GM19463 (cell line): ENCODE data around the gene TFF3.

Source experiments
- ATAC-seq: cut with Tn5 transposase; IDR thresholded peaks from one replicate; pipeline ENCODE4 v1.9.1; 2021; ENCODE audit warnings: mild to moderate bottlenecking, moderate library complexity; ENCODE audit not compliant: unreplicated experiment

Gene TFF3

GRCh38 chr21:42272984-42273600 is 42.1 kb downstream of the TFF3 start:
- ATAC-seq, result no peak

DNA sequence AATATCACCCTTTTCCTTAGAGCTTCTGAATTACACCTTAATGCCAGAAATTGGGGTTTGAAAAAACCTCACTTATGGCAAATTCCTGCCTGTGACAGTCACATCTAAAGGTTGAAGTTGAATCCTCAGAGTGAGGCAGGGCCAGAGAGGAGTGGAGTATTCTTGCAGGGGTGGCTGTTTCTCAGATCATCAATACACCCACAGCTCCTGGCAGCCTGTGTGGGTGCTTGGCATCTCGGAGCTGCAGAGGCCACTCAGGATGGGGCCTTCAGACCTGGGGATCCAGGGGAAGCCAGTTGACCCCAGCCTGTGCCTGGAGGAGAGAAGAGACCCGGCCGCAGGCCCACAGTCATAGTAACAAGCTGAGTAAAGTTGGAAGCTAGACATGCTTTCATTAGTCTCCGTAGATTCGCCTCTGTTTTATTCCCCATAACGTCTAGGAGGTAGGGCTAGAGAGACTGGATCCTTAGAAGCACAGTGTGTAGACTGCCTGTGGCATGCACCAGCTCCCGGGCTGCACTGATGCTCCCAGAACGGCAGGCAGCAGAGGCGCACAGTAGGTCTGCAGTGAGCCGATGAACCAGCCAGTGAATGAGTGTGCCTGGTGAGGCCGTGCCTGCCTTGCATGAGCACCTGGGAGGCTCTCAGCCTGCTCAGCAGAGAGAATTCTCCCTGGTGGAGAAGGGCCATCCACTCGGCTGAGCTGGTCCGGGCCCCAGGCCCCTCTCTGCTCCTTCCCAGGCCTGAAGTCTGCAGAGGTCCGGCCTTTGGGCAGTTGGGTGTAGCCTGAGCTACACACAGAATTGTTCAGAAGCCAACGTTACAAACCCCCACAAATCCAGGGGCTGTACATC is 42.9 kb downstream of the TFF3 start:
- no peak for ATAC-seq

DNA sequence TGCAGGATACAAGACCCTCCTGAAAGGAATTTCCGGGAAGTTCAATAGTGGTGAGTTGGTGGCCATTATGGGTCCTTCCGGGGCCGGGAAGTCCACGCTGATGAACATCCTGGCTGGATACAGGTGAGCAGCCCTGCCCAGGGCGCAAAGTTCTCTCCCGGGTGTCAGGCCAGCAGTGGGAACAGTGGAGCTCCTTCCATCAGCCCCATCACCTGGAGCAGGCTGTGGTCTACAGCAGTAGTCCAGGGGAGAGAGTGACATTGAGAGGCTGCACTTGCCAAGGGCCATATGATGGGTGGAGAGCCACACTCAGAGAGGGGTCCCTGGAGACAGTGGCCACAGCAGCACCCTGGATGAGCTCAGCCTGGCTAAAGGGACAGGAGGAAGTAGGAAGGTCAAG is 44.1 kb downstream of the TFF3 start:
- no peak for ATAC-seq

- no peak for ATAC-seq
Observed at GRCh38 chr21:42269386-42269785, 45.8 kb downstream of the TFF3 start.

DNA sequence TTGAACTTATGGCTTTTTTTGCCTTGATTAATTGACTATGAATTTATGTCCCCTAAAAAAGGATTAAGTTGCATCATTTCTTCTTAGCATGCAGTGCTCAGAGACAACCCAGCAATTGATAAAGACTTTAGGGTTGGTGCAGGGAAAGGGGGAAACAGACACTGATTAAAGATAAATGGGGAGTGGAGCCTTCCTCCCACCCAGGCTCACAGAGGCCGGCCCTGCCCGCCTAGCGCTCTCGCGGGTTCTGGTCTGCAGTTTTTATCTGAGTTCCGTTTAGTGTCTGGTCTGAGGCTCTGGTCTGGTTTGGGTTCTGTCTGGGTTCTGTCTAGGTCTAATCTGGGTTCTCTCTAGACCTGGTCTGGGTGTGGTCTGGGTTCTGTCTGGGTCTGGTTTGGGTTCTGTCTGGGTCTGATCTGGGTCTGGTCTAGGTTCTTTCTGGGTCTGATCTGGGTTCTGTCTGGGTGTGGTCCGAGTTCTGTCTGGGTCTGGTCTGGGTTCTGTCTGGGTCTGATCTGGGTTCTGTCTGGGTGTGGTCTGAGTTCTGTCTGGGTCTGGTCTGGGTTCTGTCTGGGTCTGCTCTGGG is 48.1 kb downstream of the TFF3 start:
- ATAC-seq, result no peak

DNA sequence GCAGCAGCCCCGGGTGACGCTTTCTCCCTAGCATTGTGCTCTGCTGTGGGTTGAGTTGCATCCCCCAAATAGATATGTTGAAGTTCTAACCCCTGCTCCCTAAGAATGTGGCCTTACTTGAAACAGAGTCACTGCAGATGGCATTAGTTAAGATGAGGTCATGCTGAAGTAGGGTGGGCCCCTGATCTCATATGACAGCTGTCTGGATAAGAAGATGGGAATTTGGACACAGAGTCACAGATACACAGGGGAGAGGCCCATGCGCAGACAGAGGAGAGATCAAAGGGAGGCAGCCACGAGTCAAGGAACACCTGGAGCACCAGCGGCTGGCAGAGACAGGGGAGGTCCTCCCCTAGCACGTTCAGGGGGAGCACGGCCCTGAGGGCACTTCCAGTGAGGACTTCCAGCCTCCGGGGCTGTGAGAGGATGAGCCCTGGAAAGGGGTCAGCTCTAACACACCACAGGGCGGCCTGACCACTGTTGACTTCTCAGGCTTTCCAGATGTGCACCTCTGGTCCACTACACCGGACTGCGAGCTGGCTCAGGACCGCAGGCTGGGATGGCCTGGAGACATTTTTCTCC is 49.9 kb downstream of the TFF3 start:
- no peak for ATAC-seq

DNA sequence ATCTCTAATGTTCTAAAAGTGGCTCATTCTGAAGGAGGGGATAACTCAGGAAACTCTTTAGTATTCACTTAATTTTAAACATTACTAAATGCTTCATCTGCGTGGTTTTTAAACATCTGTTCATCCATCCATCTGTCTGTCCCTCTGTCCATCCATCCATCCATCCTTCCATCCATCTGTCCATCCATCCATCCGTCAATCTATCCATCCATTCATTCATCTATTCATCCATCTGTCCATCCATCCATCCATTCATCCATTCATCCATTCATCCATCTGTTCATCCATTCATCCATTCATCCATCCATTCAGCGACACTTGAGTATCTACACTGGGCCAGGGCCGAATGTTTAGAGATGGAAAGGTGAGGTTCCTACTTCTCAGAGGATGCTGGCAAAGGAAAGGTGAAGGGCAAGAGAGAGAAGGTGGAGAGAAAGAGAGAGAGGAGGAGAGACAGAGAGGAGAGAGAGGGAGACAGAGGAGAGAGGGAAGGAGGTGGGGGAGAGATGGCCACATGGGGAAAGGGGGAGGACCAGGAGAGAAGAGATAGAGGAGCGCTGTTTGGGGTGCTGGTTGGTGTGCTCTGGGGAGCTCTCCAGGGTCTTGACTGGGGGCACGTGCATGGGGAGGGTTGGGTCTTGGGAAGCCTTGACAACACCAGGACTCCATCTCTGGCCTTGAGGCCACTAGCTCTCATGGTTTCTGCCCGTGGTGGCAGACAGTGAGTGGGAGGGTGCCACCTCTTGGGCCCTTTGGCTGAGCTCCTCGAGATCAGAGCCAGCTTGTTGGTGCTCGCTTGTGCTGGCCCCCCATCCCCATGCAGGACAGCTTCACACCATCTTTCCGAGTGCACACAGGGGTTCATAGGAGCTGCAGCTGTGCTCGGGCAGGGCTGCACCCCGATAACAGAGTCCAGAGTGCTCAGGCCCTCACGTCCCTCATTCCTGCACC is 50.7 kb downstream of the TFF3 start:
- no peak for ATAC-seq

DNA sequence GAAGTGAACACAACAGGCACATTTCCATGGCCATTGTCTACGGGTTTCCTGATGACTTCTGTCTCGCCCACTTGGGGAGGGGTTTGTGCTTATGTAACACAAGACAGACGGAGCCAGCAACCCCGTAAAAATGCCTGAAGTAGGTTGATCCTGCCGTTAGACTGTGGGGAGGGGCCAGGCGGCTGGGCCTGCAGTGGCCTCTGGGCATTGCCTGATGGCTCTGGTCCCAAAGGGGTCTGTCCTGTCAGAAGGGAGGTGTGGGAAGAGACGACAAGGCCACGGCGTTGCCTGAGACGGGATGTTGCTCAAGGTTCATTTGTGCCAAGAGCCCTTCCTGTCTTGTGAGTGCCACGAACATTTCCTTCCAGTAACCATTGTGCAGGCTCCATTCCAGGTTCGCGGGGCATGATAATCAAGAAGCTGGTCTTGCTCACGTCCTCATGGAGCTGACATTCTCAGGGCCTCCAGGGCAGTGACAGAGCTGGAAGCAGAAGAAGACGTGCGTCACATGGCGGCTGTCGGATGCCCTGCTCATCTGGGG is 51.5 kb downstream of the TFF3 start:
- no peak for ATAC-seq

- no peak for ATAC-seq
Observed at GRCh38 chr21:42262831-42263231, 52.4 kb downstream of the TFF3 start.

DNA sequence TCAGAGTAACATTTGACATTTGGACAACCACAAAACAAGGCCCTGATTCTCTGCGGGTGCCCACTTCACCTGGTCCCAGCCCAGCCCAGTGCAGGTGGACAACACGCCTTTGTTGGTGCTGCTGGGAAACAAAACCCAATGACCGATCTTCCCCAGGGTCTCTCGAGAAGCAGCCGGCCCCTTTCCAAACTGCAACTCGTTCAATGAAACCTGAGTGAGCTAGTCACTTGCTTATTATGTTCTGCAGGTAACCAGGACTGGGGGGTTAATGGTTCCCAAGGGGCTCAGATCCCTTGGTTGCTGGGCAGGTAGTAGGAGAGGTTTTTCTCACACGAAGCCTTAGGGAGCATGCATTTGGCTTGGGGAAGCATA is 53.4 kb downstream of the TFF3 start:
- ATAC-seq, result no peak
